G401.6 (cell line): ENCODE results near the gene TMIGD2.
"Not testable (repeated sequence)": the region's sequence is repeated elsewhere in the genome, so short reads cannot be mapped to it uniquely, and the experiment has no call there.

ENCODE experiments used
- FAIRE-seq: peaks from 2 replicates; lab custom pipeline; 2012; peaks lifted over from hg19 to GRCh38; lab: Jason Lieb, UNC

The TMIGD2 gene, protein sequence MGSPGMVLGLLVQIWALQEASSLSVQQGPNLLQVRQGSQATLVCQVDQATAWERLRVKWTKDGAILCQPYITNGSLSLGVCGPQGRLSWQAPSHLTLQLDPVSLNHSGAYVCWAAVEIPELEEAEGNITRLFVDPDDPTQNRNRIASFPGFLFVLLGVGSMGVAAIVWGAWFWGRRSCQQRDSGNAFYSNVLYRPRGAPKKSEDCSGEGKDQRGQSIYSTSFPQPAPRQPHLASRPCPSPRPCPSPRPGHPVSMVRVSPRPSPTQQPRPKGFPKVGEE

GRCh38 chr19:4302243-4302640 is at the start of gene TMIGD2:
Gene TMIGD2 (minus strand): TSS chr19:4302389. CDS start chr19:4302385, 4 bp downstream.
- no peak for FAIRE-seq

DNA sequence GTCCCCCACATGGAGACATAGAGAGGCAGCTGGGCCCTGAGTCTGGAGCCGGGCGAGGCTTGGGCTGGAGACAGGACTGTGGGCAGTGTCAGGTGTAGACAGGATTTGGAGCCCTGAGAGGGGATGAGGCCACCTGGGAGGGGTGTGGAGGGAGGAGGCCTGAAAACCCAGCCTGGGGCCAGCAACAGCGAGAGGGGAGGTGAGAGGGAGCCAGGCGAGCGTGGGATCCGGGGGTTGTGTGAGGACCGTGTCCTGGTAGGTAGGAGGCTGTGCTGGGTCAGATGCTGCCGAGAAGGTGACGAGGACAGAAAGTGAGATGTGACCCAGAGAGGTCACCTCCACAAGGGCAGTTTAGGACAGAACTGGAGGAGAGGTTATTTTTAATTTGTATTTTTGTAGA is 48.5 kb upstream of the TMIGD2 start:
- FAIRE-seq: no peak

GRCh38 chr19:4350111-4350510 is 47.9 kb upstream of the TMIGD2 start:
- no peak for FAIRE-seq

GRCh38 chr19:4349225-4349624 is 47.0 kb upstream of the TMIGD2 start:
- FAIRE-seq: not testable (repeated sequence)

- no peak for FAIRE-seq
Measured at GRCh38 chr19:4347521-4347920, 45.3 kb upstream of the TMIGD2 start.

DNA sequence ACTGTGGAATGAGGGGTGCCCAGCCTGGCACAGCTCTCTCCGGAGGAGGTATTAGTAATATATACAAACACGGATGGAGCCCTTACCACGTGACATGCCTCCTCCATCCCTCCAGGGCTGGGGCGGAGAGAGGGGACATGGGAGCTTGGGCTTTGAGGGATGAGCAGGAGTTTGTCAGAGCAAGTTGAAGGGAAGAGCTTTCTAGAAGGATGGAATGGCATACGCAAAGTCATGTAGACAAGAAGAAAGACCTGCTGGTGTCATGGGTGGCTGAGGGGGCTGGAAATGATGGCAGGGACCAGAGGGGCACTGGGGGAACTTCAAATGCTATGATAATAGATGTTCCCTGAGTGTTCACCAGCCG is 43.8 kb upstream of the TMIGD2 start:
- no peak for FAIRE-seq

DNA sequence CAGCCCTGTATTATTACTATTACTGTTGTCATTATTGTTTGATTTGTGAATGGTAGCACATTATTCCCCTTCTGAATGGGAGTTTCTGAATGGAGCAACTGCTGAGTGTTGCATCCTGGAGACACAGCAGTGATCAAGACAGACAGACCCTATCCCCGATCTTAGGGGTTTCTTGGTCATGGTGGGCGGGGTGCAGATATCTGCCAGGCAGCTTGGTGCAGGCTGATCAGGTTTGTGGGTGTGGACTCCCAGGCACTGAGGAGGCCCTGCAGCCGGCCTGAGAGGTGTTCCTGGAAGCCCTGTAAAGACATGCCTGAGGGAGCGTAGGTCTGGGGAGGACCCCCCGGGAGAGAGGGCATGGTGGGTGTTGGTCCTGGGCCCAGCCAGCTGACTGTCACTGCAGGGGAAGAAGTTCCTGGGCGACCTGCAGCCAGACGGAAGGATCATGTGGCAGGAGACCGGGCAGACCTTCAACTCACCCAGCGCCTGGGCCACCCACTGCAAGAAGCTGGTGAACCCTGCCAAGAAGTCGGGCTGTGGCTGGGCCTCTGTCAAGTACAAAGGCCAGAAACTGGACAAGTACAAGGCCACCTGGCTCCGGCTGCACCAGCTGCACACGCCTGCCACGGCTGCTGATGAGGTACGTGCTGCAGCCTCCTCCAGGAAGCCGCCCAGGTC is 43.3 kb upstream of the TMIGD2 start:
- FAIRE-seq: no peak

- FAIRE-seq: no peak
Measured at GRCh38 chr19:4343370-4344307, 41.5 kb upstream of the TMIGD2 start, which contains the start of gene MPND. Gene MPND (plus strand): TSS chr19:4343562. CDS start chr19:4343594, 32 bp downstream.

- peak; percentile 100 for FAIRE-seq
Measured at GRCh38 chr19:4342615-4343369, 40.6 kb upstream of the TMIGD2 start.

GRCh38 chr19:4342314-4342614 is 40.1 kb upstream of the TMIGD2 start:
- FAIRE-seq: no peak

DNA sequence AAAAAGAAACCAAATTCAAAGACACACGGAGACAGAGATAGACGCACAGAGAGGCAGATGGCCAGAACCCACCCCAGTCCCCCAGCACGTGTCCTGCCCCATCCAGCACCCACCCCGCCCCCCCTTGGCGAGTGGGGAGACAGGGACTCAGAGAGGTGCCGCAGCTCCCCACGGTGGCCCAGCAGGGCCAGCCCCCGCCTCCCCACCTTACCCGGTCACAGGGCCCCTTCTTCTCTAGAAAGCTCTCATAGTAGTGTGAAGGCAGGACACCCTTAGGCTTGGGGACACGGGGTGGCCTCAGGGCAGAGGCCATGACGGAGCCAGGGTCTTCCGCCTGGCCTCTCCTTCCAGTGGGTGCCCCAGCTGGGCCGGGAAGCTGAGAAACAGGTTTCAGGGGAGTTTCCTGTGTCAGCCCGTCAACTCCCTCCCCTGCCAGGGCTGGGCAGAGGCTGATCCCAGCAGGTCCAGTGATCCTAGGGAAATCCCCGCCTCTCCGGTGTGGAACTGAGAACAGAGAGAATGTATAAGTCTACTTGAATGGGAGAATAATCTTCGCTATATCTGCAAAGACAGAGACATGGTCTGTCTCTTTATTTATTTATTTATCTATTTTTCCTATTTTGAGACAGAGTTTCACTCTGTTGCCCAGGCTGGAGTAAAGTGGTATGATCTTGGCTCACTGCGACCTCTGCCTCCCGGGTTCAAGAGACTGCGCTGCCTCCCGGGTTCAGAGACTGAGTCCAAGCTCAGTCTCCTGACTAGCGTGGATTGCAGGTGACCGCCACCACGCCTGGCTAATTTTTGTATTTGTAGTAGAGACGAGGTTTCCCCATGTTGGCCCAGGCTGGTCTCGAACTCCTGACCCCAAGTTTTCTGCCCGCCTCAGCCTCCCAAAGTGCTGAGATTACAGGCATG is 36.5 kb upstream of the TMIGD2 start, which contains the start of gene STAP2:
Gene STAP2 (minus strand): TSS at position 387 of the 915 bp plus-strand sequence. CDS start 74 bp downstream, at position 313.
- no peak for FAIRE-seq

DNA sequence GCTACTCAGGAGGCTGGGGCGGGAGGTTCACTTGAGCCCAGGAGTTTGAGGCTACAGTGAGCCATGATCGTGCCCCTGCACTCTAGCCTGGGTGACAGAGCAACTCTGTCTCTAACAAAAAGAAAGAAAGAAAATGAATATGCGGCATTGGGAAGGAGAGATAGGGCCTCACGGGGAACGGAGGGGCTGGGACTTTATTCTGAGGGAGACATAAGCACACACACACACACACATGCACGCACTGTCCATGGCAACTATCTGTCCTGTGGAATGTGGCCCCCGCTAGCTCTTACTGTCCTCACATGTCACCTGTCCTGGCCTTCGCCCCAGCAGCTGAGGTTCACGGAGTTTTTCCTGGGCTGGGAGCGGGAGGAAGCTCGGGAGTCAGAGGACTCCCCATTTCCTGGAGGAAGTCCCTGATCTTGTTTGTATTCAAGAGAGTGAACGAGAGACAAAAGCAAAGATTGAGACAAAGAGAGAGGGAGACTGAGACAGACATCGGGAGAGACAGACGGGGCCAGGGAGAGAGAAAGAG is 35.8 kb upstream of the TMIGD2 start:
- no peak for FAIRE-seq

- FAIRE-seq: no peak
Measured at GRCh38 chr19:4334929-4335570, 32.9 kb upstream of the TMIGD2 start.

GRCh38 chr19:4329858-4330257 is 27.7 kb upstream of the TMIGD2 start:
- FAIRE-seq: no peak

DNA sequence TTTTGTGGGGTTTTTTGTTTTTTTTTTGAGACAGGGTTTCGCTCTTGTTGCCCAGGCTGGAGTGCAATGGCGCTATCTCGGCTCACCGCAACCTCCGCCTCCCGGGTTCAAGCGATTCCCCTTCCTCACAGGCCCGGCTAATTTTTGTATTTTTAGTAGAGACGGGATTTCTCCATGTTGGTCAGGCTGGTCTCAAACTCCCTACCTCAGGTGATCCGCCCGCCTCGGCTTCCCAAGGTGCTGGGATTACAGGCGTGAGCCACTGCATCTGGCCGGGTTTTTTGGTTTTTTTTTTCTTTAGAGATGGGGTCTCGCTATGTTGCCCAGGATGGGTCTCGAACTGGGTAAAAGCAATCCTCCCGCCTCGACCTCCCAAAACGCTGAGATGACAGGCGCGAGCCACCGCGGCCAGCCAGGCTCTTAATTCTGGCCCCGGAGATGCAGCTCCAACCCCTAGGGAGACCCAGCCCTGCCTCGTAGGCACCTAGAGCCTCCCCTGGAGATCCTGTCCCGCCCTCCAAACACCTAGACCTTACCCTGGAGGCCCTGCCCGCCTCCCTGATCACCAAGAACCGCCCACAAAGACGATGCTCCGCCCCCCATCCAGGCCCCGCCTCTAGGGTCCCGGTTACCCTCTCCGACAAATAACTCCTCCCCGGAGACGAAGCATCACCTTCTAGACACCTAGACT is 26.9 kb upstream of the TMIGD2 start:
- not testable (repeated sequence) for FAIRE-seq

GRCh38 chr19:4328243-4328990 is 26.2 kb upstream of the TMIGD2 start:
- FAIRE-seq: peak; percentile 23

DNA sequence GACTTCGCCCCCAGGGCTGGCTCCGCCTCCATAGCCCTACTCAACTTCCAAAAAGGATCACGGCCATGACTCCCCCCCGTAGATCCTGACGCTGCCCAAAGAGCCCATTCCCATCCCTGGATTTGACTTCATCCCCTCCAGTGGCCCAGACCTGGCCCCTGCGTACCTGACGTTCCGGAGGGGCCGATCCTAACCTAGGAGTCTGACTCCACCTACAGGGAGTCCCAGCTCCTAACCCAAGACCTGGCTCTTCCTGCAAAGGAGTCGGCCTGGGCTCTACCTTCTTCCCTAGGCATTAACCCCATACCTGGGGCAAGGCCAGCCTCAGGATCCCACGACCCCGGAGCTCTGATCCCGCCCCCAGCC is 25.7 kb upstream of the TMIGD2 start:
- no peak for FAIRE-seq

DNA sequence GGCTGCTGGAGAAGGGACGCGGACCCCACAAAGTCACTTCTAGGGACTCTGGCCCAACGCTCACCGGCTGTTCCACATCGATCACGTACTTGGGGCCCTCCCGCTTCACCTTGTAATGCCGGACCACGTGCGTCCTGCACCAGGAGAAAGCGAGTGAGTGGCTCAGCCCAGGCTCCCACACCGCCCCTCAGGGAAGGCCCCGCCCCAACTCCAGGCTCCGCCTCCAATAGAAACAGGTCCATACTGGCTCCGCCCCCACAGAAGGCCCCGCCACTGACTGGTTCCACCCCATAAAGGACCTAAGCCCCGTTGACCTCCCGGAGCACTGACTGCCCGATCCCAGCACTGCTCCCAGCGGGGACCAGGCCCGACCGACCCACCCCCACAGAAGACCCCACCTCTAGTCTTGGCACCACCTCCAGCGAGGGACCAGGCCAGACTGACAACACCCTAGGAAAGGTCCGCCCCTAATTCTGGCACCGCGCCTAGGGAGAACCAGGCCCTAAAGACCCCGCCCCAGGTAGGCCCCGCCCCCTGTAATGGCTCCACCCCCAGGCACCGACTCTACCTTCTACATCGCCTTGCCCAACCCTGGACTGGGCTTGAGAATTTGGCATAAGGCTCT is 25.2 kb upstream of the TMIGD2 start:
- FAIRE-seq: peak; percentile 73
